ENCODE results near the gene CARD9.

CARD9 gene

DNA sequence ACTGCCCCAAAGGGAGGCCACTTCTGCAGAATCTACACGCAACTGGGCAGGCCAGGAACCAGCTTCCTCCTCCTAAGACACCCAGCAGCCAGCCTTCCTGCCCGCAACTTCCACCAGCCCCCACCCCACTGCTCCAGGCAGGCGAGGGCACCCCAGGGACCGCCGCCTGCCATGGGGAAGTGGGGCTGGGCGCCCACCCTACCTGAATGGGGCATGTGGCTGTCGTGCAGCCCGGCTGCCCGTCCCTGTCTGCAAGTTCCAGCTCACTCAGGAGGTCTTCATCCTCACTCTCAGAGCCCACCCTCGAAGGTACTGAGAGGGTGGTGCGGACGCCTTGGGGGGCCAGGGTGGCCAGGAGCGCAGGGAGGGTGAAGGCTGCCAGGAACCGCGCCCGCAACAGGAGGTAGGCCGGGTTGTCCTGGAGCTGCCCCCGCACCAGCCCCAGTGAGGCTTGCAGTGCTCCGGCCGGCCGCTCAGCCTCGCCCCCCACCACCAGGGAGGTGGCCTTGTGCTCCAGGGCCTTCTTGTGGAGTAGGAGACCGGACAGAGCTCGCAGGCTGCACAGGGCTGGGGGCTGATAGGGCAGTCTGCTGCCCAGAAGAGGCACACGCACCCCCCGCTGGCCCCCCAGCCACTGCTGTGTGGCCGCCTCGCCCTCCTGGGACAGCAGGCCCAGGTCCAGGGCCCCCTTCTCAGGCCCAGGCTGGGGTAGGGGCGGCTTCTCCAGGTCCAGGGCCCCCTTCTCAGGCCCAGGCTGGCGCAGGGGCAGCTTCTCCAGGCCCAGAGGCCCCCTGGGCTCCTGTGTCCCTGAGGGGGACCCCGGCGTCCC, 4.1 kb upstream of the CARD9 start:
- Histone ChIP-seq H3K9me3 (ENCODE audit: control insufficient read depth, insufficient read depth, low read length) (no peaks in the 10 kb centered on the region), H3K4me1 (ENCODE audit: control insufficient read depth, insufficient read depth, low read length) (no peaks in the 10 kb centered on the region), H3K36me3 (ENCODE audit: control insufficient read depth, insufficient read depth, low read length) (peaks cover 67% of the 10 kb centered on the region), H3K4me3 (ENCODE audit: low read depth, low read length) (no peak overlapping the region), H3K9ac (ENCODE audit: low read depth, low read length) (no peak overlapping the region), H3K27me3 (ENCODE audit: control insufficient read depth, insufficient read depth, low read length) (no peaks in the 10 kb centered on the region)

DNA sequence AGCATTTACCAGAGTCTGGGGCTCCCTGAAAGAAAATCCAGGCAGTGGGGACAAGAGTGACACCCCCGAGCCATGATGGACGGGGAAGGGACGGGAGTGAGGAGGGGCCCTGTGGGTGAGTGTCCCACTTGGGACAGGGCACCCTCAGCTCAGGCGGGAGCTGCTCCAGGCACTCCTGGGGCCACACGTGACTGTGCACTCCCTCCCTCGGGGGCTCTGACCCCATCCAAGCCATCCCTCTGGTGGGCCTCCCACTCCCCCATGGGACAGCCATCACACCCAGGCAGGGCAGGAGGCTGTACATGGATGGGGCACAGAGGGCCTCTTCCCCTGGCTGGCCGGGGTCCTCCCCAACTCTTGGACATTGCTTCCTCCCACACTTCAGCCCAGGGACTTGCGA, 3.0 kb upstream of the CARD9 start:
- no peaks in the 10 kb centered on the region for H3K4me1 ChIP-seq (ENCODE audit: control insufficient read depth, insufficient read depth, low read length)
- no peaks in the 10 kb centered on the region for H3K27me3 ChIP-seq (ENCODE audit: control insufficient read depth, insufficient read depth, low read length)
- no peaks in the 10 kb centered on the region for H3K9me3 ChIP-seq (ENCODE audit: control insufficient read depth, insufficient read depth, low read length)
- no peak overlapping the region for H3K9ac ChIP-seq (ENCODE audit: low read depth, low read length)
- H3K4me3 ChIP-seq (ENCODE audit: low read depth, low read length), result no peak overlapping the region
- H3K36me3 ChIP-seq (ENCODE audit: control insufficient read depth, insufficient read depth, low read length), result peaks cover 60% of the 10 kb centered on the region

DNA sequence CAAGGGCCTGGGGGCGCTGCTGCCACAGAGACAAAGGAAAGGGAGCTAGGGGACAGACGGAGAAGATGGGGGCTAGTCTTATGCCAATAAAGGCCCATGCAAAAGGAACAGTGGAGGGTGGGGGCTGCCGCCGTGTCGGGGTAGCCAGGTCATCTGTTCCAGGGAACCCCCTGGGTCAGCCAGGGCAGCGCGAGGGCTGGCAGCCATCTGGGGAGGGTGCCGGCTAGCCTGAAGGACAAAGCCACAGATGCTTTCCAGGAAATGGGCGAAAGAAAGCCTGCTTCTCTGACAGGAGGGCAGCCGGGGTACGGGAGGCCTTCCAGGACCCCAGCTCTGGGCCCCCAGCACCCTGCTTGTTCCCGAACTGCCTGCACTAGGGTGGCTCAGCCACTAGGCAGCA, 1.6 kb upstream of the CARD9 start:
- Histone ChIP-seq H3K4me3 (ENCODE audit: low read depth, low read length) (no peak overlapping the region), H3K36me3 (ENCODE audit: control insufficient read depth, insufficient read depth, low read length) (peaks cover 47% of the 10 kb centered on the region), H3K9me3 (ENCODE audit: control insufficient read depth, insufficient read depth, low read length) (no peaks in the 10 kb centered on the region), H3K27me3 (ENCODE audit: control insufficient read depth, insufficient read depth, low read length) (no peaks in the 10 kb centered on the region), H3K4me1 (ENCODE audit: control insufficient read depth, insufficient read depth, low read length) (no peaks in the 10 kb centered on the region), H3K9ac (ENCODE audit: low read depth, low read length) (no peak overlapping the region)

DNA sequence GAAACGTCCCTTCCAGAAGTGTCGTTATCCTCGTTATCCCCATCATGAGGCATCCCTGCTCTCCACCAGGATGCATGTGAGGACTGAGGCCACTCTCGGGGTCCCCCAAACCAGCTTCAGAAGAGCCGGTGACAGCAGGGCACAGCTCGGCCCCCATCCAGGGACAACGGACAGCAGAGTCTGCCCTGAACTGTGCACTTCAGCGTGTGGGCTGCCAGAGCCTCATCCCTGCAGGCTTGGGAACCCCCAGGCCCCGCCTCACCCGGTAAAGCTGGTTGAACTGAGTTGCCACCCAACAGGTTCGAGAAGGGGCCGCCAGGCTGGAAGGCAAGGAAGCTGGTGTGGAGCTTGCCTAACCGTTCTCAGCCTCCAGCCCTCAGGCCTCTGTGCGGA, 710 bp upstream of the CARD9 start:
- no peaks in the 10 kb centered on the region for H3K27me3 ChIP-seq (ENCODE audit: control insufficient read depth, insufficient read depth, low read length)
- peaks cover 38% of the 10 kb centered on the region for H3K36me3 ChIP-seq (ENCODE audit: control insufficient read depth, insufficient read depth, low read length)
- H3K4me1 ChIP-seq (ENCODE audit: control insufficient read depth, insufficient read depth, low read length), result no peaks in the 10 kb centered on the region
- H3K9ac ChIP-seq (ENCODE audit: low read depth, low read length), result no peak overlapping the region
- H3K4me3 ChIP-seq (ENCODE audit: low read depth, low read length), result no peak overlapping the region
- no peaks in the 10 kb centered on the region for H3K9me3 ChIP-seq (ENCODE audit: control insufficient read depth, insufficient read depth, low read length)

DNA sequence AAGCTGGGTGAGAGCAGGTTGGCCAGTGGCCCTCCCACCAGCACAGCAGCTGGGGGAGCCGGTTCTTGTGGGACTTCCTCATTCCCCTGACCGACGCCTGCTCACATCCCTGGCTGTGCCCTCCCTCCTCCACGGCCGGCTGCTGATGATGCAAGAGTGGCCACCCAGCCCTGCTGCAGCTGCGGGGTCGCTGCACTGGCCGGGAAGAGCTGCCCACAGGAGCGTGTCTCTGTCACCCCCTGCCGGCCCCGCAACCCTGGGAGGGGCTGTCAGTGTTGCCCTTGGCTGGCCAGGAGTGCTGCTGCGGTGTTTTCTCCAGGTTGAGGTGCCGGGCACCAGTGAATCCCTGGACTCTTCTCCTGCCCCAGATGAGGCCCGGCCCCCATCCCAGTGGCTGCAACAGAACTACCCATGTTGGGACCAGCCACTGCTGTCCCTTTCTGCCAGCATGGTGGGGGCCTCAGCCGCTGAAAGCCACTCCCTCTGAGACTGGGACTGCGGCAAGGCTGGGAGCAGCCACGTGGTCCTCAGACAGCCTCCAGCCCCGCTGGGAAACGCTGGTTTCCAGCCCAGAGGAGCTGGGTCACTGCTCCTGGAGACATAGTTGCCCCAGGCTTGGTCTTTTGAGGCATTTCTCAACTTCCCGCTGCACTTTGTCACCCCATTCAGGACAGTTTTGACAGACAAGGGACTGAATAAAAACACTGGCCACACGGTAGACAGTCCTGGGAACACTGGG, 739 bp downstream of the CARD9 start:
- Histone ChIP-seq H3K9me3 (ENCODE audit: control insufficient read depth, insufficient read depth, low read length) (no peaks in the 10 kb centered on the region), H3K27me3 (ENCODE audit: control insufficient read depth, insufficient read depth, low read length) (no peaks in the 10 kb centered on the region), H3K4me3 (ENCODE audit: low read depth, low read length) (no peak overlapping the region), H3K4me1 (ENCODE audit: control insufficient read depth, insufficient read depth, low read length) (no peaks in the 10 kb centered on the region), H3K9ac (ENCODE audit: low read depth, low read length) (no peak overlapping the region), H3K36me3 (ENCODE audit: control insufficient read depth, insufficient read depth, low read length) (peaks cover 29% of the 10 kb centered on the region)

DNA sequence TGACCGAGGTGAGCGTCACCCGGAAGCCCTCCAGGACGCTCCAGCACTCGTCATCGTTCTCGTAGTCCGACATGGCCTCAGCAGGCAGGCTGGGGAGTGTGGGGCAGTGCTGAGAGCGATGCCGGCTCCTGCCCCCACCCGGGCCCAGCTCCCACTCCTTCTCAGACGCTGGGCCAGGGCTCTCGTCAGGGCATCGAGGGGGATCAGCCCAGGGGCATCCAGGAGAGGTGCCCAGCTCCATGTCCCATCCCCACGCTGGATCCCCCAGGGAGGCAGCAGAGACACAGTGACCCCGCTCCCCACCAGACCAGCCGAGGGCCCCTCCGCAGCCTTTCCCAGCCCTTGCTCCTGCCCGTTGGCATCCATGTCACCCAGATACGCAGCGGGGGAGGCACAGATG, 1.5 kb downstream of the CARD9 start:
- Histone ChIP-seq H3K4me1 (ENCODE audit: control insufficient read depth, insufficient read depth, low read length) (no peaks in the 10 kb centered on the region), H3K9ac (ENCODE audit: low read depth, low read length) (no peak overlapping the region), H3K4me3 (ENCODE audit: low read depth, low read length) (no peak overlapping the region), H3K9me3 (ENCODE audit: control insufficient read depth, insufficient read depth, low read length) (no peaks in the 10 kb centered on the region), H3K36me3 (ENCODE audit: control insufficient read depth, insufficient read depth, low read length) (peaks cover 27% of the 10 kb centered on the region), H3K27me3 (ENCODE audit: control insufficient read depth, insufficient read depth, low read length) (no peaks in the 10 kb centered on the region)

DNA sequence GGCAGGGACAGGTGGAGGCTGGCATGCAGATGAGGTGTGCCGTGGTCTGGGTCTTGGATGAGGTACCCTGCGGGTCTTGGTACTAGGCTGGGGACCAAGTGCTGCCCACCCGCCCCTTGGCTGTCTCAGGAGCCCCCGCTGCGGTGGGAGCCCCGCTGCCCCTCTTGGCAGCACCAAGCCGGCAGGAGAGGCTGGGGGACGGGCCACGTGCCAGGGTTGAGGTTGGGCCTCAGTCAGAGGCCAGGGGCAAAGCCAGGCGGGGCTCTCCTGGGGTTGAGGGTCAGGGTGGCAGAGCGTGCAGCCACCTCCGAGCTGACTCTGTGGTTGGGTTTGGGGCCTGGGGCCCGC, 2.0 kb downstream of the CARD9 start:
- peaks cover 26% of the 10 kb centered on the region for H3K36me3 ChIP-seq (ENCODE audit: control insufficient read depth, insufficient read depth, low read length)
- no peak overlapping the region for H3K4me3 ChIP-seq (ENCODE audit: low read depth, low read length)
- no peaks in the 10 kb centered on the region for H3K9me3 ChIP-seq (ENCODE audit: control insufficient read depth, insufficient read depth, low read length)
- H3K27me3 ChIP-seq (ENCODE audit: control insufficient read depth, insufficient read depth, low read length), result no peaks in the 10 kb centered on the region
- no peak overlapping the region for H3K9ac ChIP-seq (ENCODE audit: low read depth, low read length)
- no peaks in the 10 kb centered on the region for H3K4me1 ChIP-seq (ENCODE audit: control insufficient read depth, insufficient read depth, low read length)

DNA sequence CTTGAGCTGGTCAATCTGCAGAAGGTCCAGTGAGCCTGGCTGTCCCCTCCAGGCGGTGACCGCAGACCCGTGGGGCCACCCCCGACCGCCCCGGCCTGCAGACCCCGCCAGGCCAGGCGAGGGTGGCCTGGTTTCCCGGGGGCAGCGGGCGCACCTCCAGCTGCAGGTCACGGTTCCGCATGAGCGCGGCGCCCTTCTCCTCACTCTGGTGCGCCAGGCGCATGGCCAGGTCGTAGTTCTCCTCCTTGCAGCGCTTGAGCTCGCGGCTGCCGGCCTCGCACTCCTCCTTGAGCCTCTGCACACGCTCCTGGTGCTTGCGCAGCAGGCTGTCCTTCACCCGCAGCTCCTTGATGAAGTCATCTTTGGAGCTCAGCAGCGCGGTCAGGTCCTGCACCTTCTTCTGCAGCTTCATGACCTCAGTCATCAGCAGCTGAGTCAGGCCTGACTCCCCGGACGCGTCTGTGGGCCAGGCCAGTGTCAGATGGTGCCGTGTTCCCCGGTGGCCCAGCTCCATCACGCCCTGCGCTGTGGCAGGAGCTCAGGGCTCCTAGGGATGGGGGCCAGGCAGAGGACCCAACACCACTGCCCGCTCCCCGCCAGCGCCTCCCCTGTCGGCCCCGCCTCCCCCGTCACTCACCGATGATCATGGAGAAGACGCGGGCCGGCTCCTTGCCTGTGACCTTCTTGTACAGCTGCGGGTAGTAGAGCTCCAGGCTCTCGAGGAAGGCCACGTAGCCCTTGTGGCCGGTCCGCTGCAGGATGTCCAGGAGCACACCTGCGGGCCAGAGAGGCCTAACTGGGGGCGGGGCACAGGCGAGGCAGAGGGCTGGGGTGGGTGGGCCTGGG, 2.6 kb downstream of the CARD9 start:
- no peaks in the 10 kb centered on the region for H3K27me3 ChIP-seq (ENCODE audit: control insufficient read depth, insufficient read depth, low read length)
- H3K4me3 ChIP-seq (ENCODE audit: low read depth, low read length), result no peak overlapping the region
- H3K9ac ChIP-seq (ENCODE audit: low read depth, low read length), result no peak overlapping the region
- peaks cover 20% of the 10 kb centered on the region for H3K36me3 ChIP-seq (ENCODE audit: control insufficient read depth, insufficient read depth, low read length)
- no peaks in the 10 kb centered on the region for H3K4me1 ChIP-seq (ENCODE audit: control insufficient read depth, insufficient read depth, low read length)
- H3K9me3 ChIP-seq (ENCODE audit: control insufficient read depth, insufficient read depth, low read length), result no peaks in the 10 kb centered on the region

DNA sequence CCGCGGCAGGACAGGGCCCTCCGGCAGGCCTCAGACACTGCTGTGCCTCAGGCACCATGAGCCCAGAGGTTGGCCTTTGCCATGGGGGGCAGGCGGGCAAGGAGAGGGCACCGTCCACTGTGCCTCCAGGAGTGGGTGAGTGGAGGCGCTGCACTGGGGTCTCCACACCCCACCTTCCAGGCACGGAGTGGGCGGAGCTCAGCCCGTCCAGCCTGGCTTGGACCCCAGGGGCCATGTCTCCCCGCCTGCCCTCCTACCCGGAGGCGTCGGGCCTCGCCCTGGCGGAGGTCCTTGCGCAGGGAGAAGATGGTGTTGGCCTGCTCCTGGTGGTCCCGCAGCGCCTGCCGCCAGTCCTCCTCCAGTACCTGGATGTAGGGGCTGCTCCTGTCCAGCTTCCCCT, 3.4 kb downstream of the CARD9 start:
- peaks cover 14% of the 10 kb centered on the region for H3K36me3 ChIP-seq (ENCODE audit: control insufficient read depth, insufficient read depth, low read length)
- no peaks in the 10 kb centered on the region for H3K9me3 ChIP-seq (ENCODE audit: control insufficient read depth, insufficient read depth, low read length)
- H3K9ac ChIP-seq (ENCODE audit: low read depth, low read length), result no peak overlapping the region
- H3K27me3 ChIP-seq (ENCODE audit: control insufficient read depth, insufficient read depth, low read length), result no peaks in the 10 kb centered on the region
- no peaks in the 10 kb centered on the region for H3K4me1 ChIP-seq (ENCODE audit: control insufficient read depth, insufficient read depth, low read length)
- H3K4me3 ChIP-seq (ENCODE audit: low read depth, low read length), result no peak overlapping the region

DNA sequence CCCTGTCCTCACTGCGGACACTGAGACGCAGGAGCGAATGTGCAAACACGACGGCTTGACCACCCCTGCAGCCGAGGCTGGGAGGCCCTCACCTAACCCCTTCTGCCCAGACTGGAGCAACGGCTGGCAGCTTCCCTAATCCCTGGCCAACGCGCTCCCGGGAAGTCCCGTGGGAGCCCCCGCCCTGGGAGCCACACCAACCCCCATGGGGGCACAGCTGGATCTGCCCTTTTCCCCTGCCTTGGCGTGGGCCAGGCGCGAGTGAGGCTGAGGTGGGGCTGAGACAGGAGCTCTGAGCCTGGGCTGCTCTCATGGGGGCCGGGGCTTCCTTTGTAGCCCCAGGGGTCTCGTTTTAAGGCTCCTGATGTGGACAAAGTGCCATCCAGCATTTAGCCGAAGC, 5.3 kb downstream of the CARD9 start:
- Histone ChIP-seq H3K36me3 (ENCODE audit: control insufficient read depth, insufficient read depth, low read length) (peaks cover 4% of the 10 kb centered on the region), H3K4me1 (ENCODE audit: control insufficient read depth, insufficient read depth, low read length) (no peaks in the 10 kb centered on the region), H3K9ac (ENCODE audit: low read depth, low read length) (no peak overlapping the region), H3K4me3 (ENCODE audit: low read depth, low read length) (no peak overlapping the region), H3K27me3 (ENCODE audit: control insufficient read depth, insufficient read depth, low read length) (no peaks in the 10 kb centered on the region), H3K9me3 (ENCODE audit: control insufficient read depth, insufficient read depth, low read length) (no peaks in the 10 kb centered on the region)

DNA sequence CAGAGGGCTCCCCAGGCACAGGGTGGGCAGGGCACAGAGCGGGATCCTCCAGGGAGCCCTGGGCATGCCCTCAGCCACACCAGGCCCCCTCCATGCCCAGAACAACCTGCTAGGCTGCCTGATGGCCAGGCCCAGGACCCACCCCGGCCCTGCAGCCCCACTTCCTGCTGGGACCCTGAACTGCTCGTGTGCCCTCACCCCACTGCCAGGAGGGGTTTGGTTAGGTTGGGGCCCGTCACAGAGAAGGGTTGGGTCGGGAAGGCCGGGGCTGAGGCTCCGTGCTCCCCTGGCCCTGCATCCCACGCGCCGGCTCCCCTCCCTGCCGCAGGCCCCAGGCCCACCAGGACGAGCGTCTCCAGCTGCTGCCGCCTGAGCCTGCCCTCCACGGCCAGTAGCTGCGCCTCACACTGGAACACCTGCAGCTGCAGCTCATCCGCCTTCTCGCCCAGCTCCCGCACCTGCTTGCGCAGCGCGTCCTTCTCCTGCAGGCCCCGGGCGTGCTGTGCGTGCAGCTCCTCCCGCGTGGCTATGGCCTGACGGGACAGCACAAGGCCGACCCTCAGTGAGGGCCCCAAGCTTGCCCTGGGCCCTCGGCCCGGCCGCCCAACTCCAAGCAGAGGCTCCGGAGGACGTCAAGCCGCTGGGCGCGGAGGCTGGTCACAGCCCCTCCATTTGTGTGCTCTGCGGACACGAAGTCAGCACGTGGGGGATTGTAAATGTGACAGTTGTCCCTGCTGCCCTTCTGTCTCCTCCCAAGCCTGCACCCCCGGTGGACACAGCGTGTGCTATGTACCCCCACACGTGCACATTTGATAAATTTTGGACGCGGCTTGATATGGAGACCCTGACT, 5.9 kb downstream of the CARD9 start:
- Histone ChIP-seq H3K4me3 (ENCODE audit: low read depth, low read length) (no peak overlapping the region), H3K4me1 (ENCODE audit: control insufficient read depth, insufficient read depth, low read length) (peaks cover 2% of the 10 kb centered on the region), H3K36me3 (ENCODE audit: control insufficient read depth, insufficient read depth, low read length) (peaks cover 4% of the 10 kb centered on the region), H3K9ac (ENCODE audit: low read depth, low read length) (no peak overlapping the region), H3K27me3 (ENCODE audit: control insufficient read depth, insufficient read depth, low read length) (no peaks in the 10 kb centered on the region), H3K9me3 (ENCODE audit: control insufficient read depth, insufficient read depth, low read length) (no peaks in the 10 kb centered on the region)
